ENCODE data around the gene PNN. TPM values are rescaled to one million over a fixed set of nuclear protein-coding genes. Genes with fewer than 3 reads are reported as not detected.
A peak's percentile ranks its signal among the peaks of the same experiment; 100 is the strongest.

PNN gene
- total RNA-seq, 1 experiment from 2014 or later, result 100 TPM

DNA sequence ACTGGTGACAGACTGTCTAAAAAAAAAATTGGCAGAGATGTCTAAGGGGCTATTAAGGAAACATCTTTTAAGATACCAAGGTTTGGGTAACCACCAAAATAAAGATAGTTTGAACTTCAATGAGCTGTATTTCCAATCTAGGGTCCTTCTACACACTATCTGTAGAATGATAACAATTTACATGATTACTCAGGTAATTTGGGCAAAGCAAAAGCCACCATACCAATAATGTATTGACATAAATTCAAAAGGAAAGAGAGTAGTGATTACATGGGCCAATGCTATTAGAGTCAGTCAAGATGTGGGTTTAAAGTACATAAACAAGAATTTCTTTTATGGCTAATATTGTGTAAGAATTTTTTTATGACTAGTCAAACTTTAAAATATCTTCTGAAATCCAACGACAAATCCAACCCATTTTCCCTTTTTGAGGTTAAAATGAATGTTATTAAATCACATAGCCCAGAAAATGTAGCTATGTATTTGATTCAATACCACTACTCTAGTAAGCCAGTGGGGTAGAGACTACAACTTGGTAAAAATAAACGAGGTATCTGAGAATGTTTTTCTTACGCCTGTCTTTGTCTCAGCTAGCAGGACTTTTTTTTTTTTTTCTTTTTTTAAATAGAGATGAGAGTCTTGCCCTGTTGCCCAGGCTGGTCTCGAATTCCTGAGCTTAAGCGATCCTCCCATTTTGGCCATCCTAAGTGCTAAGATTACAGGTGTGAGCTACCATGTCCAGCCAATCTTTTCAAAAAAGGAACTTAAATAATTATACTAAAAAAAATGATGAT lies 10.4 kb downstream of the PNN start:
- no peak for DNase-seq
- Mint-ChIP-seq H3K36me3 (ENCODE audit: insufficient read depth, unreplicated experiment) (peaks cover 25% of the 10 kb centered on the region), H3K27ac (ENCODE audit: unreplicated experiment) (peak overlapping the region; percentile 14), H3K27me3 (ENCODE audit: insufficient read depth, unreplicated experiment) (no peaks in the 10 kb centered on the region), H3K4me1 (ENCODE audit: low read depth, unreplicated experiment) (no peaks in the 10 kb centered on the region), H3K4me3 (ENCODE audit: unreplicated experiment) (no peak overlapping the region), H3K9me3 (ENCODE audit: unreplicated experiment) (no peaks in the 10 kb centered on the region)
- peaks cover 2% of the 10 kb centered on the region; the same call in 1 of the 2 replicates for H3K36me3 ChIP-seq (ENCODE audit: control insufficient read depth, insufficient read depth, low read length)
- TF ChIP-seq, protein P1, sequence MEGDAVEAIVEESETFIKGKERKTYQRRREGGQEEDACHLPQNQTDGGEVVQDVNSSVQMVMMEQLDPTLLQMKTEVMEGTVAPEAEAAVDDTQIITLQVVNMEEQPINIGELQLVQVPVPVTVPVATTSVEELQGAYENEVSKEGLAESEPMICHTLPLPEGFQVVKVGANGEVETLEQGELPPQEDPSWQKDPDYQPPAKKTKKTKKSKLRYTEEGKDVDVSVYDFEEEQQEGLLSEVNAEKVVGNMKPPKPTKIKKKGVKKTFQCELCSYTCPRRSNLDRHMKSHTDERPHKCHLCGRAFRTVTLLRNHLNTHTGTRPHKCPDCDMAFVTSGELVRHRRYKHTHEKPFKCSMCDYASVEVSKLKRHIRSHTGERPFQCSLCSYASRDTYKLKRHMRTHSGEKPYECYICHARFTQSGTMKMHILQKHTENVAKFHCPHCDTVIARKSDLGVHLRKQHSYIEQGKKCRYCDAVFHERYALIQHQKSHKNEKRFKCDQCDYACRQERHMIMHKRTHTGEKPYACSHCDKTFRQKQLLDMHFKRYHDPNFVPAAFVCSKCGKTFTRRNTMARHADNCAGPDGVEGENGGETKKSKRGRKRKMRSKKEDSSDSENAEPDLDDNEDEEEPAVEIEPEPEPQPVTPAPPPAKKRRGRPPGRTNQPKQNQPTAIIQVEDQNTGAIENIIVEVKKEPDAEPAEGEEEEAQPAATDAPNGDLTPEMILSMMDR (IDR thresholded peaks at IDR 0.05; ENCODE audit: insufficient read depth in 1 of 2, low read depth in 1 of 2, low read length in 1 of 2, severe bottlenecking in 1 of 2, unreplicated experiment in 1 of 2), result no peak
- intact Hi-C loops (cut with micrococcal nuclease; ENCODE audit: unreplicated experiment), result loop anchor here (1.0 kb wide), 1 partner anchor 18 kb away; no protein-coding TSS in a partner anchor
- H3K4me3 ChIP-seq (ENCODE audit: low read depth, low read length), result no peak overlapping the region
- H3K9me3 ChIP-seq, result no peaks in the 10 kb centered on the region
- H3K4me1 ChIP-seq, result no peaks in the 10 kb centered on the region
- ChIA-PET POLR2A (interaction anchor here (0.6 to 0.7 kb wide), 2 partner anchors 21 to 82 kb away, joined by 3 to 6 read pairs; no protein-coding TSS in a partner anchor), CTCF (no interaction called here)
- BruUV-seq (replicated peaks), result no TSS peak
- no peaks in the 10 kb centered on the region for H3K27me3 ChIP-seq (replicated peaks; ENCODE audit: control insufficient read depth, insufficient read depth, low read length)

DNA sequence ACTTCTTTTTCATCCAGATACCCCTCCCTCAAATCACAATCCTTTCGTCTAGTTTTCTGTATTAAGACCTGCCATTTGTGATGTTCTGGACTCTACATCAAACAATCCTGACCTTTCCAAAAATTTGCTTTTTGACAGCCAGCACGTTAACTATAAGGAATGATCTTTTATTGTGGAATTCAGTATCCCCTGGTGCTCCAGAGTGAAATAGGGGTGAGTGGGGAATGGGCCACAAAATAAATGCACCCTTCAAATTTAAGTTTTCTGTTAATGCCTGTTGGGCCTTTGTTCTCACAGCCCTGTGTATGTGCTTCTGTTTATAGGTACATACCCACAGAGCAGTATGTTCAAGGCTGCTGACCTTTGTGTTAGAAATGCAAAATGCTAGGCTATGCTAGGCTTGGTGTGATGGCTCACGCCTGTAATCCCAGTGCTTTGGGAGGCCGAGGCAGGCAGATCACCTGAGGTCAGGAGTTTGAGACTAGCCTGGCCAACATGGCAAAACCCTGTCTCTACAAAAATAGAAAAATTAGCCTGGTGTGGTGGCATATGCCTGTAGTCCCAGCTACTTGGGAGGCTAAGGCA lies 12.0 kb downstream of the PNN start:
- Mint-ChIP-seq H3K9me3 (ENCODE audit: unreplicated experiment) (no peaks in the 10 kb centered on the region), H3K4me3 (ENCODE audit: unreplicated experiment) (no peak overlapping the region), H3K4me1 (ENCODE audit: low read depth, unreplicated experiment) (no peaks in the 10 kb centered on the region), H3K27me3 (ENCODE audit: insufficient read depth, unreplicated experiment) (no peaks in the 10 kb centered on the region), H3K36me3 (ENCODE audit: insufficient read depth, unreplicated experiment) (peaks cover 28% of the 10 kb centered on the region), H3K27ac (ENCODE audit: unreplicated experiment) (no peak overlapping the region)
- intact Hi-C loops (cut with micrococcal nuclease; ENCODE audit: unreplicated experiment), result no loop called here
- ChIA-PET POLR2A (no interaction called here), CTCF (interaction anchor here (0.7 kb wide), 1 partner anchor 173 kb away, joined by 3 read pairs; no protein-coding TSS in a partner anchor)
- no peaks in the 10 kb centered on the region for H3K4me1 ChIP-seq
- BruUV-seq (replicated peaks), result no TSS peak
- no peaks in the 10 kb centered on the region for H3K9me3 ChIP-seq
- H3K36me3 ChIP-seq (ENCODE audit: control insufficient read depth, insufficient read depth, low read length), result no peaks in the 10 kb centered on the region
- TF ChIP-seq, protein P1 (IDR thresholded peaks at IDR 0.05; ENCODE audit: insufficient read depth in 1 of 2, low read depth in 1 of 2, low read length in 1 of 2, severe bottlenecking in 1 of 2, unreplicated experiment in 1 of 2), result no peak
- H3K4me3 ChIP-seq (ENCODE audit: low read depth, low read length), result no peak overlapping the region
- H3K27me3 ChIP-seq (replicated peaks; ENCODE audit: control insufficient read depth, insufficient read depth, low read length), result no peaks in the 10 kb centered on the region
- DNase-seq, result no peak

All from Caco-2 (cell line).